ENCODE results near the gene TBC1D1.

Gene TBC1D1

DNA sequence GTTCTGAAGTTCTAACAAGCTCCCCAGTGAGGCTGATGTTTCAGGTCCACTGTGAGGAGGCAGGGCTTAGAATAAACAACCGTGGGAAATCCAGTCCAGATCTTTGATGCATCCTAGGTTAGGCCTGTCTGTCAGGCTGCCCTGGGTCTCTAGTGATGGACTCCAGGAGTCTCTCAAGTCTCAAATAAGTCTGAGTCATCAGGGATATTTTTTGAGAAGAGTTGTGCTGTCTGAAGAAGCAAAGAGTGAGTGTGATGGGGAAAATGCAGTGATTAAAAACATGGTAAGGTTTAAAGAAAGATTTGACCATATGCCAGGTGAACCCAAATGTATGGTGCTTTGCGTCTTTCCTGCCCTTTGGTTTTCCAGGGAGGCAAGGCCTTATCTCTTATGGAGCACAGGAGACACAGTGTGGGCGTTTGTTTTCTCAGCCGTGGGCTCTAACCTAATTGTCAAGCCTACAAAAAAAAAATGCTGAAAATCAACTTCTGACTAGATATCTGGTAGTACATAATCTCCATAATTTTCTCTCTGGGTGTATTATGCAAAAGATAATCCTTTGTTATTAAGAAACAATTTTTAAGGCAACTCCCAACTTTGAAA, 170.0 kb downstream of the TBC1D1 start:
- no peak for DNase-seq

GRCh38 chr4:38062088-38062775, 171.3 kb downstream of the TBC1D1 start:
- no peak for DNase-seq

DNA sequence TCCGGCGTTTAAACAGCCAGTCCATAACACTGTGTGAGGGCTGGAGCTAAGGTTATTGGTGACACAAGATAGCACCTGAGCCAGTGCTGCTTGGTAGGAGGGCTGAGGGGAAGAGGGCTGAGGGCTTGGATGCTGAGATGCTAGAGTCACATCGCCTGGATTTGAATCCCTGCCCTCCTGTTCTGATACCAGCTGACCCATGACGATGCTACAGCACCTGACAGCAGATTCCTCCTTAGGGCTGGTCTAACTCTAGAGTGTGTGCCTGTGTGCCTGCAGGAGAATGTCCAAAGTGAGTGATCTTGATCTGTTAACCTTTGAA, 171.9 kb downstream of the TBC1D1 start:
- DNase-seq: no peak

DNA sequence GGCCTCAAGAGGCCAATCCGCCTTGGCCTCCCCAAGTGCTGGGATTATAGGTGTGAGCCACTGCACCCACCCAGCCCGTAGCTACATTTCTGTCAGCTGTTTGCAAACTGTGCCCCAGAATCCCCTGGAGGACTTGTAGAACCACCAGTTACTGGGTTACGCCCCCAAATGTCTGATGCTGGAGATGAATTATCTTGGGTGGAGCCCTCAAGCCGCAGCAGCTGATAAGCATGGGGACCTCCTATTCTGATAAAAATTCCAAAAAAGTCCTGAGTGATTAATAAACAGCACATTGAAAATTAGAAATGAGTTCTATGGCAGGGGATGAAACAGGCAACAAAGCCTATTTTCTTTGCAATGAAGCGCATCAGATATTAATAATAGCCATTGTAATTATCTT, 174.3 kb downstream of the TBC1D1 start:
- DNase-seq: no peak

GRCh38 chr4:38065900-38066299, 175.0 kb downstream of the TBC1D1 start:
- no peak for DNase-seq

GRCh38 chr4:38067499-38067898, 176.6 kb downstream of the TBC1D1 start:
- no peak for DNase-seq

- DNase-seq: no peak
Observed at GRCh38 chr4:38068107-38068506, 177.2 kb downstream of the TBC1D1 start.

- no peak for DNase-seq
Observed at GRCh38 chr4:38069271-38069760, 178.4 kb downstream of the TBC1D1 start.

DNA sequence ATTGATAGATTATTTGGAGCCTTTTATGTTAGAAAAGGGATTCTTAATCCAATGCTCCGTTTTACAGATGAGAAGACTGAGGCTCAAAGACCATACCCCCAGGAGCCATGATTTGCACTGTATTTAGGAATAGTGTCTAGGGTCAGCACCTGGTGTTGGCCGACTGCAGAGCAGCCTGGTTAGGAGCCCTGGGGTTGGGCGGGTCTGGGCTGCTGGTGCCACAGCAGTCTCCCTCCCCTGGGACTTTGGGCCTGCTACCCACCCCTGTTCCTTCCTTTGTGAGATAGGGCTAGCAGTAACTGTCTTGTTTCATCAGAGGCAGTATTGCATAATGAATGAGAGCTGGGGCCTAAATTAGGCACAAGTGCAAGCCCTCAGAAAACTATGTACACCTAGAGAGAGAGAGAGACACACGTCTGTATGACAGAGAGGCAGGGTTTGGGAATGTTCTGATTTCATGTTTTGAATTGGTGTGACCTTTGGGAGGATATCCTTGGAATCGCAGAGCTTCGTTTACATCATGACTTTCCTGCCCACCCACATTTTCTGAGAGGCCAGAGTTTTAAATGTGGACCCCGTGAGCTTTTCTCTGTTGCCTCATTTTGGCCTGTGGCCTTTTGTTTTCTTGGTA, 181.0 kb downstream of the TBC1D1 start:
- no peak for DNase-seq

DNA sequence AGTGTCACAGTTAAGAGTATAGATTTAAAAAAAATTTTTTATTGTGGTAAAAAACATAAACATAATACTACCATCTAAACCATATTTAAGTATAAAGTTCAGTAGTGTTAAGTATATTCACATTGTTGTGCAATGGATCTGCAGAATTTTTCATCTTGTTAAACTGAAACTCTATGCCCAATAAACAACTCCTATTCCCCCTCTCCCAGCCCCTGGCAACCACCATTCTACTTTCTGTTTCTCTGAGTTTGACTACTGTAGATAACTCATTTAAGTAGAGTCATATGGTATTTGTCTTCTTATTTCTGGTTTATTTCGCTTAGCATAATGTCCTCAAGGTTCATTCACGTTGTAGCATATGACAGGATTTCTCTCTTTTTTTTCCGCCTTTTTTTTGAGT, 181.7 kb downstream of the TBC1D1 start:
- no peak for DNase-seq

DNA sequence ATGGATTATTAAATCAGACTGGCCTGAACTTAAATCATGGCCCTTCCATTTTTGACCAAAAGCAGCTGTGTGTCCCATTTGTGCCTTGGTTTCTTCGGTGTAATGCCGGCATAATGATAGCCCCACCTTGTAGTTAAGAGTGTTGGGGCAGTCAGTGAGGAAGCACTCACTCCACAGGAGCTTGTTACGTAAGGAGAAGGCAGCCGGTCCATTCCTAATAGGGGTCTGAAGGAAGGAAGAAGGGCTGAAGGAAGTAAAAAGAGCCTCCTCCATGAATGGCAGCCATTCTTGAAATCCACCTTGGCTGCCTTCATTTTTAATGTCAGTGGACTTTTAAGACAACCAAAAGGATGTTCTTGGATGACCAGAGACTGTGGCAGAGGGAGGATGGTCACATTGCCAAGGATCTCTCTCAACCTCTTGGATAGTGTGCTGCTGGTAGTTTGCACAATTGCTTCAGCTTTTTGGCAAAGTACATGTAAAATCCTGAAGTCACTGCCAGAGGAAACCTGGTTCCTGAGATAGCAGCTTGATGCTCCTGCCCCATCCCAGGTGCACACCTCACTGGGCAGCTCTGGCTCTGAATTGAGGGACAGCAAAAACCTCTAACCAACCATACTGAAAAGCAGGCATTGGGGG, 182.8 kb downstream of the TBC1D1 start:
- DNase-seq: no peak

GRCh38 chr4:38075370-38076152, 184.7 kb downstream of the TBC1D1 start:
- DNase-seq: no peak

DNA sequence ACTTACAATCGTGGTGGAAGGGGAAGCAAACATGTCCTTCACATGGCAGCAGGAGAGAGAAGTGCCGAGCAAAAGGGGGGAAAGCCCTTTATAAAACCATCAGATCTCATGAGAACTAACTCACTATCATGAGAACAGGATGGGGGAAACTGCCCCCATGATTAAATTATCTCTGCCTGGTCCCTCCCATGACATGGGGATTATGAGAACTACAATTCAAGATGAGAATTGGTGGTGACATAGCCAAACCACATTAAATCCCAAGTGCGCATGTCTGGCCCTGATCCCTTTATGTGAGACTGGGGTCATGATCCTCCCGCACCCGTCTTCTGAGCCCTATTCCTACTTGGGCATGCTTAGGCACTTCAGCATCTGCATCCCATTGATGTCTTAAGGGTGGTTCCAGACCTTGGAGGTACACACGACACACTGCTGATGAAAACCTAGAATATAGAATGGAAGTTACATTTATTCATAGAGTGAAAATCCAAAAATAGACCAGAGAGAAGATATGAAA, 185.3 kb downstream of the TBC1D1 start:
- no peak for DNase-seq

DNA sequence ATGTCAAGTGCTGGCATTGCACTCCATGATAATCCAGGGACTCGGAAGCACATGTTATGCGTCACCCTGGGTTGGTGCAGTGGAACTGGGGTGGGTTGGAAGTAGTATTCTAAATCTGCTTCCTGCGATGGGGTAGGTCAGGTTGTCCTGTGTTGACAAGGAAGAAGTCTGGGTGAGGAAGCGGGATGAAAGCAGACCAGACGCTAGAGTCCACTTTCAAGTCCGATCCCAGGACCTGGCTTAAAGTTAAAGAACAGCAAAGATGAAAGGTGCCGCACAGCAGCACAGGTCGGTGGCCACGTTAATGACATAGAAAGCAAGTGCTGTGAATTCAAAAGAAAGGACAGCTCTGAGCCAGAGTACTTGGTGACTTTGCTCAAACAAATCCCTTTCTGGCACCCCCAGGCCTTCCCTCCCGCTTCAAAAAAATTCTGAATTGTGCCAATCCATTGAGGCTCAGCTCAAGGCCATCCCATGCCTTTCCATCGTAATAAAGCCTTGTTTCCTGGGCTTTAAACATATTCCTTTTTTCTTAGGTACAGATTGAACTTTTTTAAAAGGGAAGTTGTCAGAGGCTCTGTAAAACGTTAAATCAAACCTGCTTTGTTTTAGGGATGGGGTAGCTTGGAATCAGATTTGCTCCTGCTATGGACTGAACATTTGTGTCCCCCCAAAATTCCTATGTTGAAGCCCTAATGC, 187.1 kb downstream of the TBC1D1 start:
- no peak for DNase-seq

- DNase-seq: no peak
Observed at GRCh38 chr4:38078590-38079421, 187.9 kb downstream of the TBC1D1 start.

DNA sequence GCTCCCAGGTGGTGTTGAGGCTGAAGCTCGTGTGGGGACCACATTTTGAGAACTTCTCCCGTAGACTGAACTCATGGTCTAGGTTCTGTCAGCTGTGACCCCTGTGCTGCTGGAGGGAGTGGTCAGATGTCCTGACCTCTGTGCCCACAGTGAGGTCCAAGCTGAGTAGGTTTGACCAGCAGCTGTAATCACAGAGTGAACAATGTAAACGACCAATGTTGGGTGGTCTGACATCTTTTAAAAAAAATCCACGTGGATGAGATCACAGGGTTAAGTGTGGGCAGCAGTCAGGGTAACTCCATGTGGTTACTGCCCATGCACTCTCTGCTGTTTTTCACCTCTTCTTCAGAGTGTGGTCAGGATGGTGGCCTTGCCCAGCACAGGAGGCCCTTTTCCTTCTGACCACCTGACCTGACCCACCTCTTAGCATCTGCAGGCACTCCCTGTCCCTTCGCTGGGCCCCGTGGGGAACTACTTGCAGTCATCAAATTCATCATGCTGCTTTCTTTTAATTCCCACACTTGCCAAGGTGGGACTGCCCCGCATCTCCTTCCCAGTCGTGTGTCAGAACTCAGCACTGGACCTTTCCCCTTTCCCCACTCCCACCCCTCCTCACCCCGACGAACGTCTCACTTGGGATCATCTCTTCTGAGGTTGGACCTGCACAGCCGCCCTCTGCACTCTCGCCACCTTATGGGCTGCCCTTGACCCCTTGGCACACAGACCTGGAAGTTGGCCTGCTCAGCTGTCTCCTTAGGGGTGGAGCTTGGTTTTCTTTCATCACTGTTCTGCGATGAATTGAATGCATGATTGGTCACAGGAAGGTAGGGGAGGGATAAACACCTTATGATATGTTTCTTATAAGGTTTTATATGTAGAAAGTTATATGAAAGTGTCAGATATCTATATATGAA, 189.4 kb downstream of the TBC1D1 start:
- DNase-seq: no peak

DNA sequence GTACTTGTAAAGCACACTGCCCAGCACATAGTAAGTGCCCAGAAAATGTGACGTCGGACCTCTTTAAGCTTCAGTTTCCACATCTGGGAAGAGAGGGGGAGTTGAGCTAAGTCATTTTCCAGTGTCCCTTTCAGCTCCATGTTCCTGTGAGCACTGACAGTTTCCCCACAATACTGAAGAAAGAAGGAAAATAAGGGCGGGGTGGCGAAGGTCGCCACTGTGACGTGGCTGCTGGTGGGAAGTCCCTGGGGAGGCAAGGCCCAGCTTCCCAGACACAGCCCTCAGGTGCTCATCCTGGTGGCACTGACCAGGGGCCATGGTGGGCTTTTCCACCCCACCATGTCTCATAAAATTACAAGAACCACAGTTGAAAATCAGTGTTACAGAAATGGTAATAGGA, 191.1 kb downstream of the TBC1D1 start:
- no peak for DNase-seq

GRCh38 chr4:38082424-38083385, 191.8 kb downstream of the TBC1D1 start:
- DNase-seq: no peak
